Parietal lobe (tissue), 2 donors: ENCODE results near the gene SLC12A9. TPM values are rescaled to one million over a fixed set of nuclear protein-coding genes. Genes with fewer than 3 reads are reported as not detected.

ENCODE experiments used
- small RNA-seq: library from RNA; depleted of rRNA; stranded (forward); fragments of <200 nt; gene quantifications from one replicate; pipeline ENCODE3, GENCODE V24; 2014; ENCODE audit warnings: low replicate concordance
- total RNA-seq: library from RNA; depleted of rRNA; stranded (reverse); fragments of >200 nt; gene quantifications from one replicate; pipeline ENCODE4 v1.2.3, GENCODE V29; 2014

SLC12A9 gene, protein sequence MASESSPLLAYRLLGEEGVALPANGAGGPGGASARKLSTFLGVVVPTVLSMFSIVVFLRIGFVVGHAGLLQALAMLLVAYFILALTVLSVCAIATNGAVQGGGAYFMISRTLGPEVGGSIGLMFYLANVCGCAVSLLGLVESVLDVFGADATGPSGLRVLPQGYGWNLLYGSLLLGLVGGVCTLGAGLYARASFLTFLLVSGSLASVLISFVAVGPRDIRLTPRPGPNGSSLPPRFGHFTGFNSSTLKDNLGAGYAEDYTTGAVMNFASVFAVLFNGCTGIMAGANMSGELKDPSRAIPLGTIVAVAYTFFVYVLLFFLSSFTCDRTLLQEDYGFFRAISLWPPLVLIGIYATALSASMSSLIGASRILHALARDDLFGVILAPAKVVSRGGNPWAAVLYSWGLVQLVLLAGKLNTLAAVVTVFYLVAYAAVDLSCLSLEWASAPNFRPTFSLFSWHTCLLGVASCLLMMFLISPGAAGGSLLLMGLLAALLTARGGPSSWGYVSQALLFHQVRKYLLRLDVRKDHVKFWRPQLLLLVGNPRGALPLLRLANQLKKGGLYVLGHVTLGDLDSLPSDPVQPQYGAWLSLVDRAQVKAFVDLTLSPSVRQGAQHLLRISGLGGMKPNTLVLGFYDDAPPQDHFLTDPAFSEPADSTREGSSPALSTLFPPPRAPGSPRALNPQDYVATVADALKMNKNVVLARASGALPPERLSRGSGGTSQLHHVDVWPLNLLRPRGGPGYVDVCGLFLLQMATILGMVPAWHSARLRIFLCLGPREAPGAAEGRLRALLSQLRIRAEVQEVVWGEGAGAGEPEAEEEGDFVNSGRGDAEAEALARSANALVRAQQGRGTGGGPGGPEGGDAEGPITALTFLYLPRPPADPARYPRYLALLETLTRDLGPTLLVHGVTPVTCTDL
- 30.4 TPM for total RNA-seq

DNA sequence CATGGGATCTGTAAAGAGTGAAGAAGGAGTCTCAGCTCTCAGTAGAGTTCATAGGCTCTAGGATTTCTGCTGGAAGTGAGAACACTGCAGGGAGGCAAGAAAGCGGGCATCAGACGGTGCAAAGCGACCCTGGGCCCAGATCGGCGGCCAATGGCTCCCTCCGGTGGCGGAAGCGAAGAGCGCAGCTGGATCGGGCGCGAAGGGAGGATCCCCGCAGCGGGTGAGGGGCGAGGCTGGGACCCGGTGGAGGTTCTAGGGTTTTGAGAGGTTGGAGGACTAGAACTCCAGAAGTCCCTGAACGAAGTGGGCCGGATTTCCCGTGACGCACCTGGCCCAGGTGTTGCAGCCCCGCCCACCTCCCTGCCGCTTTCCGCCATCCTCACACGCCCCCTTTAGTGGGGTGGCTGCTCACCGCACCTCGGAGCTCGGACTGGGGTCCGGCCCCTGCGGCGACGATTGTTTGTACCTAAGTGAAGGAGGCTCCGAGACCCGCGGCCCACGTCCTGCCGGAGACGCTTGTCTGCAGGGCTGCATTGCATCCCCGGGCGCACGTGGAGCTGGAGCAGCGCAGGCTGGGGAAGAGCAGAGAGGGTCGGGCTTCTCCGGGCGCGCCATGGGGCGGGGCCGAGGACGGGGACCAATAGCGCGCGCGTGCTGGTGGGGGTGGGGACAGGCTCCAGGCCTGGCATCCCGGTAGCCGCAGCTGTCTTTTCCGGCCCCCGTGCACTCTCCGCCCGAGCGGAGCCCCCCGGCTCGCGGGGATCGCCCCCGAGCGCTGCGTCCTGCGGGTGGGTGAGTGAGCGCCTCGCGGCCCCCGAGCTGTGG, at the start of gene SLC12A9:
SLC12A9 (plus strand) TSS at position 666 of the 825 bp plus-strand sequence. CDS start 1,485 bp downstream, outside the sequence.

DNA sequence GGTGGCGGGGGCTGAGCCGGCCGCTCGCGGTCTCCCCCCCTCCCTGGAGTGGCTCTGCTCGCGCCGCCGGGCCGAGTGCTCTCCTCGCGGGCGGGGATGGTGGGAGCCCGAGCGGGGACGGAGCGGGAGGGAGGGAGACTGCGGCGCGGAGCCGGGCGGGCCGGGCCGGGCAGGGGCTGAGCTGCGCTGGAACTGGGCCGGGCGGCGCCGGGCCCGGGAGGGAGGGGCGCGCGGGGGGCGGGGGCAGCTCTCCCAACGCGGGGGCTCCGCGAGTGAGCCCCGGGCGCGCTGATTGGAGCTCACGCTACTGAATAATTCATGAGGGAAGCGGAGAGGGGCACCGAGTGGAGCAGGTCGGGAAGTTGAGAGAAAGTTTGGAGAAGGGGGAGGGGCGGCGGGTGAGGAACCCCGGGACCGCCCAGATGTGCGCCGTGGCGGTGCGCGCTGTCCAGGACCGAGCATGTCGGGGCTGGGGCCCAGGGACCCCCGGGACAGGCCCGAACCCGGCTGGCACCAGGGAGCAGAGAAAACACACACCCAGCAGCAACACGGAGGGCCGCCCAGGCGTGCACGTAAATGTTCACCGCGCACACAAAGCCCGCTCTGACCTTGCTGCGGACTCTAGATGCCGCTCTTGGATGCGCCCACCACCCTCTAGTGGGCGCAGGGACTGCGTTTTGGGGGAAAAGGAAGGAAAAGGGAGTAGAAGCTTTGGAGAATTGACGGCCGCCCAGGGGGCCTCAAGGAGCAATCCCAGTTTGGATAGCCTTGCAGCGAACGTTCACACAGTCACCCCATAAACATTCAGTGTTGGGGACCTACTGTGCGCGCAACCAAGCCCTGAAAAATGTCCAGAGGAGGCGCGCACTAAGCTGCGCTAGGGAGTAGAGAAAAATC, 24.9 kb upstream of the SLC12A9 start, which contains the start of gene EPHB4:
EPHB4 (minus strand) TSS at position 194 of the 897 bp plus-strand sequence. CDS start 493 bp downstream, outside the sequence.

DNA sequence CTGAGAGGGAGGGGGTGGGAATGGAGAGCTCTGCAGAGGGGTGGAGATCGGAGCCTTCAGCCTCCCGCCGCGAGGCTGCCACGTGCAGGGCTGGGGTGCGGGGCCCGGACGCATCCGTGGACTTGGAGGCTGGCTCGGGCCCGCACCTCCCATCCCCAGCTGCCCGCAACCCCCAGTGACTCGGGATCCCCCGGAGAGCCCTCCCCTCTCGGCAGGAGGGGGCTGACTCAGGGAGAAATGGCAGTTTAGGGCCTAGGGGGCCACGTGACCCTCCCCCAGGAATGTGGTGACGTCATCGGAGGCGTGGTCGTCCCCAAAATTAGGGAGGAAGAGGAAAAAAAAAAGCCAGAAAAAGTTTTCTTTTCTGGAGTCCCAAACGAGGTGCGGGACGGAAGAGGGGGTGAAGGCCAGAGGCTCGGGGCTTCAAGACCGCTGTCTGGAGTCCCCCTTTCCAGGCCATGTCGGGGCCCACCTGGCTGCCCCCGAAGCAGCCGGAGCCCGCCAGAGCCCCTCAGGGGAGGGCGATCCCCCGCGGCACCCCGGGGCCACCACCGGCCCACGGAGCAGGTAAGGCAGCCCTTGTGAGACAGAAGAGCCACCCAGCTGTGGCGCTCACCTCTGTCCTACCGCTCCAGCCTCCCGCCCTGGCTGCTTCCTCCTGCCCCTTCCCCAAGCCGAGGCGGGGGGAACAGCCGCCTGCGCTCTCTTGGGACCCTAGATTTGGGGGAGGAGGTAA, 14.7 kb downstream of the SLC12A9 start, which contains the start of gene TRIP6:
TRIP6 (plus strand) TSS at position 348 of the 736 bp plus-strand sequence; CDS start at position 459, 111 bp downstream.

DNA sequence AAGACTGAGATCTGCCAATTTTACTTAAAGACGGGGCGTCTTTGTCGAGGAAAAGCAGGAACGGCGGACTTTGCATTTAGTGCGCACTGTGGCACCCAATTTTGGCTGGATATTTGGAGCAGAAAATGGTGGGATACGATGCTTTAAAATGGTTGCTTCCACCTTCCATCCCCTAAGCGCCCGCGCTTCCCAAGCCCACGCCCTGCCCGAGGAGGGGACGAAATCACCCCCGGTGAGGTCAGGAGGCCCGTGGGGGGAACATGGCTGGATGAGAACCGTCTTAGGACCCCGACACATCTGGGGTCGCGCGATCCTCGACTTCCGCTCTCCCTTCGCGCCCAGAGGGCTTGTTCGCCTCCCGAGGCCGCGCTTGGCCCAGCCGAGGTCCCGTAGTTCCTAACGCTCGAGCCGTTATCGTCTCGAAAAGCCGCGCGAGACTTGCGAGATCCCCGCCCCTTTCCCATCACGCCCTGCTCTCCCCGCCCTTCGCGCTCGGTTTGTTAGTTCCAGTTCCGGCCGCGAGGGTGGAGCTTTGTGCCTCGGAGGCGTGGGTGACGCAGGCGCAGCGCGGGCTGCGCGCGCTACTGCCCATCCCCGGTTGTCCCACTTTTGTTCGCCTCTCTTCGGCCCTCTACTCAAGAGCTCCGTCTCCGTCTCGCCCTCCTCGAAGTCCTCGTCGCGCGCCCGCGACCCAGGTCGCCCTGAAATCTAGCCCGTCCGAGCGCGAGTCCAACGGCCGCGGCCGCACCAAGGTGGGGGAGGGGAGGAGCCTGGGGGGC, 22.3 kb downstream of the SLC12A9 start, which contains the start of gene SRRT:
SRRT (plus strand) TSS at position 527 of the 779 bp plus-strand sequence. CDS start 488 bp downstream, outside the sequence.

DNA sequence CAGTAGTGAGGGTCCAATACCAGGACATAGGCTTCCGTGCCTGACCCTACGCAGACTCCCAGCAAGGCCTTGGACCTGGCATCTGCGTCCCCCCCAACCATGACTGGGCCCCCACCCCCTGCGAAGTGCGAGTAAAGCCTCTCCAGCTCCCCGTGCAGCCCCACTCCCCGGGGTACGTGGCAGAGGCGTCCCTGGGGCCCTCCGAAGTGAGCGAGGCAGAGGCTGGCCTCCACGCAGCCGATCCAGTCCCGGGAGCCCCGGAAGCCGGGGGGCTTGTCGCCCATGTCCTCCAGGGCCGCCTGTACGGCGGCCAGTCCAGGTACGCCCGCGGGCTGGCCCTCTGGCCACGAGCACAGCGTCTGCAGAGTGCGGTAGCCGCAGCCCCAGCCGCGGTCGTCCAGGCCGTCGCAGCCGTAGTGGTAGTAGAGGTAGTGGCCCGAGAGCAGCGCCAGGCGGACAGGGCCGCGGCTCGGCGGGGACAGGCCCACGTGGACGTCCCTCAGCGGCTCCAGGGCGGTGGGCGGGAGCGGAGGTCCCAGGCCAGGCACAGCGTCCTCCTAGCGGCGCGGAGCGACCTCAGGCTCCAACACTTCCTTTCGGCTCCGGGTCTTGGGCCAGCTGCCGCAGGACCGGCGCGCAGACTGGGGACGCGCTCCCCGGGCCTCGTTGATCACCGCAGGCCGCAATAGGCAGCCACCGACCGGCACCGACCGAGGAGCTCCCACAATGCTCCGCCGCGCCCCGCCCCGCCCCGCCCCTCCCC, 36.7 kb downstream of the SLC12A9 start, which contains the start of gene UFSP1:
UFSP1 (minus strand) TSS at position 728 of the 763 bp plus-strand sequence; CDS start at position 284, 444 bp downstream.

DNA sequence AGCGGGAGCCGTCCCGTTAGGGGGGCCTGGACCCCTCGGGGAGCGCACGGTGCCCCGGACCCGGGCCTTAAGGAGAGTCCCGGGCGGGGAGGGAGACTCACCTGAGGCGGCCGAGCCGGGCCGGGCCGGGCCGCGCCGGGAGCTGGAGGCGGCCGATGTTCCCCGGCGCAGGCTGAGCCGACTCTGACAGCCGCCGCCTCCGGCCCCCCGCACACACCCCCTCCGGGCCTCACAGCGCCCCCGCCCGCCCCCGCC, 43.1 kb downstream of the SLC12A9 start, which contains the start of gene ACHE:
ACHE (minus strand) TSS at position 188 of the 255 bp plus-strand sequence. CDS start 1,656 bp downstream, outside the sequence.

Small RNAs within 50 kb of the gene (small RNA-seq; reads per million reads assigned to genes)
- gene RN7SL549P, result not detected
- not detected for gene RN7SL750P

Other genes with a start within 250 kb of the SLC12A9 start
- 23.5 TPM for gene MOSPD3, start 240.2 kb upstream of the SLC12A9 start, total RNA-seq
- gene TFR2, start 211.2 kb upstream of the SLC12A9 start, total RNA-seq, result 6.6 TPM
- 107 TPM for gene ACTL6B, start 196.3 kb upstream of the SLC12A9 start, total RNA-seq
- gene GNB2, start 179.0 kb upstream of the SLC12A9 start, total RNA-seq, result 74.5 TPM
- 35.4 TPM for gene GIGYF1, start 158.5 kb upstream of the SLC12A9 start, total RNA-seq
- gene POP7, start 146.6 kb upstream of the SLC12A9 start, total RNA-seq, result 28.8 TPM
- not detected for gene EPO, start 132.2 kb upstream of the SLC12A9 start, total RNA-seq
- gene ZAN, start 119.1 kb upstream of the SLC12A9 start, total RNA-seq, result not detected
- 11.0 TPM for gene EPHB4, start 25.2 kb upstream of the SLC12A9 start, total RNA-seq
- gene TRIP6, start 14.7 kb downstream of the SLC12A9 start, total RNA-seq, result 3.8 TPM
- 64.5 TPM for gene SRRT, start 22.4 kb downstream of the SLC12A9 start, total RNA-seq
- 2.5 TPM for gene UFSP1, start 37.0 kb downstream of the SLC12A9 start, total RNA-seq
- 13.1 TPM for gene ACHE, start 43.2 kb downstream of the SLC12A9 start, total RNA-seq
- gene MUC3A, start 96.8 kb downstream of the SLC12A9 start, total RNA-seq, result 0.63 TPM
- gene MUC12, start 116.9 kb downstream of the SLC12A9 start, total RNA-seq, result not detected
- gene MUC17, start 167.4 kb downstream of the SLC12A9 start, total RNA-seq, result not detected
- 1.3 TPM for gene TRIM56, start 232.8 kb downstream of the SLC12A9 start, total RNA-seq